GM18909 (cell line): ENCODE data around the gene BLM.
"Not testable (repeated sequence)": the region's sequence is repeated elsewhere in the genome, so short reads cannot be mapped to it uniquely, and the experiment has no call there.

Experiments used
- ATAC-seq: cut with Tn5 transposase; IDR thresholded peaks from one replicate; pipeline ENCODE4 v1.9.1; 2021; ENCODE audit warnings: mild to moderate bottlenecking; ENCODE audit not compliant: unreplicated experiment, poor library complexity

BLM gene

DNA sequence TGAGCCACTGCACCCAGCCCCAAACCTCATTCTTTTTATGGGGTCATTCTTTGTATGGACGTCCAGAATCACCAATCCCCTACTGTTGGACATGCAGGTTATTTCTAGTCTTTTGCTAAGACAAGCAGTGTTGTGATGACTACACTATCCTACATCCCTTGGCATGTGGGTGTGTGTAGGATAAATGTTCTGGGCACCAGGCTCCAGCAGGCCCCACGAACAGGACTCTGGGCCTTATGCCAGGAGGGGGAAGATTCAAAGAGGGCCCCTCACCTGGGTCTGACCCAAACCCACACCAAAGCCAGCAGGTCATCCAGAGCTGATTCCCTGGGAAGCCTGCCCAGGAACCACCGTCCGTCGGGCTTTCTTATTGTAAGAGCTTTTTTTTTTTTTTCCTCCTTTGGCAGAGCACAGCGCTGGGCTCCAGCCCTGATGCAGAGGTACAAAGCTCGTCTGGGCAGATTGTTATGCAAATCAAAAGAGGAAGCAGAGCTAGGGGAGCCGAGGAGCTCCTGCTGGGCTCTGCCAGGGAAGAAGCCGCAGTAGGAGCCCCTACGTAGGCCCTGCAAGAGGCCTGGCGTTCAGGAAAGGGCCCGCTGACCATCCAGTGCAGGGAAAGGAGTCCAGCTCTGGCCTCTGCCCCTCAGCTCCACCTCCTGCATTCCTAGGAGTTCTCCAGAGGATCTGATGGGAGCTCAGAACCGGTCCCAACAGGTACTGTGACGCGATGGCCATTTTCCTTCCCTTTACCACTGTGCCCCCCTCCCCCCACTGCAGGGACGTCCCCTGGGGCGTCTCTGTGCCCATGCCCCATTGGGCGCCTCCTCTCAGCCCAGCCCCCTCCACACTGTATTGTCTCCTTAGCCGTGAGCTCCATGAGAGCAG lies 122.3 kb downstream of the BLM start:
- no peak for ATAC-seq

DNA sequence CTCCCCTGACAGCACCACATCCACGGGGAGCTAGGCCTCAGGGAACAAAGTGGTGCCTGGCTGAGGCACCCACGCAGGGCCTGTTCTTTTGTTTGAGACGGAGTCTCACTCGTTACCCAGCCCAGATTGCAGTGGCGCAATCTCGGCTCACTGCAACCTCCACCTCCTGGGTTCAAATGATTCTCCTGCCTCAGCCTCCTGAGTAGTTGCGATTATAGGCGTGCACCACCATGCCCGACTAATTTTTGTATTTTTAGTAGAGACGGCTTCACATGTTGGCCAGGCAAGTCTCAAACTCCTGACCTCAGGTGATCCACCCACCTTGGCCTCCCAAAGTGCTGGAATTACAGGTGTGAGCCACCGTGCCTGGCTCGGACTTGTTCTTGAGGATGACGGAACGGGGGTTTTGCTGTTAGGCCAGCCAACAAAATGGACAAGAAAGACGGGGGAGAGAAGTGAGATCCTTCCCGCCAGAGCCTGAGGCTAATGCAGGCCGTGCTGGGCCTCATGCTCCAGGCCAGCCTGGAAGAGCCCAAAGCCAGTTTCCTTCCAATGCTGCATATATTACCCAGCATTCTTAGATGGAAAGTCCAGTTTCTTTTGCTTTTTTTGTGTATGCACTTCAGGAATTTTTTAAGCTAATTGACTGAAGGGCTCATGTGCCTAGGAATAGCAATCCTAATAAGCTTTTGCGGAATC lies 123.2 kb downstream of the BLM start:
- ATAC-seq: no peak

DNA sequence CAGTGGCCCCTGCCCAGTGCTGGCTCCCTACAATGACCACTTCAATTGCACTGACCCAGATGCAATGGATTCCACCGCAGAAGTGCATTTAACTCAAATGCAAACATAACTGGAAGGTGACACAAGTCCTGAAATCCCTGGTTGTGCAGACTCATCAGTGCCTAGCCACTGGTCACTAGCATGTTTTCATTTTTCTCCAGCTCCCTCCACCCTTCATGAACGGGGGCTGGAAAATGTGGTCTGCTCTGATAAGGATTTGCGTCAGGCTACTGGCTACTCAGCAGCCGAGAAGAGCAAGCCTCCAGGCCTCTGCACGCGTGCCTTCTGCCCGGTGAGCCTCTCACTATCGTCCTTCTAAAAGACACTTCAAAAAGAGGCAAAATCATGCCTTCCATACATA lies 123.8 kb downstream of the BLM start:
- ATAC-seq: no peak

DNA sequence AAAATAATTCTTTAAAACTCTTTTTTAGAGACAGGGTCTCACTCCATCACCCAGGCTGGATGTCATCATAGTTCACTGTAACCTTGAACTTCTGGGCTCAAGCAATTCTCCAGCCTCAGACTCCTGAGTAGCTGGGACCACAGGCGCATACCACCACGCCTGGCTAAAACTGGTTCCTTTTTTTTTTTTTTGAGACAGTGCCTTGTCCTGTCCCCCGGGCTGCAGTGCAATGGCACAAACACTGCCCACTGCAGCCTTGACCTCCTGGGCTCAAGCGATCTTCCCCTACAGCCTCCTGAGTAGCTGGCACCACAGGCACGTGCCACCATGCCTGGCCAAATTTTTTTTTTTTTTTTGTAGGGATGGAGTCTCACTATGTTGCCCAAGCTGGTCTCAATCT lies 127.5 kb downstream of the BLM start:
- ATAC-seq: no peak

DNA sequence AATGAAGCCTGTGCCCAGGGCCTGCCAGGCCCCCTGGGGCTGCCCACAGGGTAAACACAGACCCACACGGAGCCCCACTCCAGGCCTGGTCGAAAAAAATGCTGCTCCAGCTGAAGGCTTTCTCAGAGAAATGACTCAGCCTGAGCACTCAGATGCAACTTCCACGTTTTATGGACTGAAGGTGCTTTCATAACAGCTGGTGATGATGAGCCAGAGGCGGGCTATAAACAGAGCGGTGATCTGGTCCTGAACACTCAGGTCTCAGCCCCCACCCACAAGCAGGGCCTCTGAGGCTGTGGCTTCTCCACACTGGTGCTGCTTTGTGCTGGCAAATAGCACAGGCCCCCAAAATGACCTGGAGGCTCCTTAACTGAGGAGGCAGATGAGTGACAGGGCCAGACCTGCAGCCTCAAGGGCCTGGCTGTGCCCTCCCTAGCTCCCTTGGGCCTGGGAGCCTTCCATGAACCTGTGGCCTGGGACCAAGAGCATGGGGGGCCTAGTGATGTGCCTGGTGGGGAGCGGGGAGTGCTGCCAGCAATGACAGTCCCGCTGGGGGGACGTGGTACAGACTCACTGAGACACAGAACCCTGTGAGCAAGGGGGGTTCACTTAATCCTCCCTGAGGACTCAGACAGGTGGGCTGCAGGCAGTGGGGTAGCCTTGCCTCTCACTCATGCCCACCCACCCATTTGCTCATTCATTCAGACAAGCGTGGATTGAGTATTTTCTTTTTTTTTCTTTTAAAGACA lies 128.2 kb downstream of the BLM start:
- ATAC-seq: peak; percentile 85

DNA sequence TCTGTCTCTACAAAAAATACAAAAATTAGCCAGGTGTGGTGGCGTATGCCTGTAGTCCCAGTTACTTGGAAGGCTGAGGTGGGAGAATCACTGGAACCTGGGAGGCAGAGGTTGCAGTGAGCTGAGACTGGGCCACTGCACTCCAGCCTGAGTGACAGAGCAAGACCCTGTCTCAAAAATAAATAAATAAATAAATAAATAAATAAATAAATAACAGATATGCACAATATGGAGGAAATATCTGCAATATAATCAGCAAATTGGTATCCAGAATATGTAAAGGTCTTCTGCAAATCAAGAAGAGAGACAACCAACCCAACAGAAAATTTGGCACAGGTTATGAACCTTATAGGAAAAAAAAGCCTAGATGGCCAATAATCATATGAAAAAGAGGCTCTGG lies 132.3 kb downstream of the BLM start:
- ATAC-seq: not testable (repeated sequence)

DNA sequence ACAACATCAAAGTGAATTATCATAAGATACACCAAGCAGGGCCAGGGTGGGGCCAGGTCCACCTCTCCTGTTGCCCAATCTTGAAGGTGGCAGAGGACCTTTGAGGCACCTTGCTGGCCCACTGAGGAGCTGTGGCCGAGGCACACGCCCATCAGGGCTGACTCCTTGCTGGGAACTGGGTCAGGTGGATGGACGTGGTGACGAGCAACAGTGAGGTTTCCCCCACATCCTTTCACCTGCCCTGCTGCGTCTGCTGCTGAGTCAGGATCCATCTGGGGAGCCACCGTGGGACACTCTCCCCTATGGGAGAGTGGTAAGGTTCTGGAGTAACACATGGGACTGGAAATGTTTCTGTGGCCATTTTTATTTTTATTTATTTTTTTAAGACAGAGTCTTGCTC lies 134.0 kb downstream of the BLM start:
- ATAC-seq: no peak

DNA sequence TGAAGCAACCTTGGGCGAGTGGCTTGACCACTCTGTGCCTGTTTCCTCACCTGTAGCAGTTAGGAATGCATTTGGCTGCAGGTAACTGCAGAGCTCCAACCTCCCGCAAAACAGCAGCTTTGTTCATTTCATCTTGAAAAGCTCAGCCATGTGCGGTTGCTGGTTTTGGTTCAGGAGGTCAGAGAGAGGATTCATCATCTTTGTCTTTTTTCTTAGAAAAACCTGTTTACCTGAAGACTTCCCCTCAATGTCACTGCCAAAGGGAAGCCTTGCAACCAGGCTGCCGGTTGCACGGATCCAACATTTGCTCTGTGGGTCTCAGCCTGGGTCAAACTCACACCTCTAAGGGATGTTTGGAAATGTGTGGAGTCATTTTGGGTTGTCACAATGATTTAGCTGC lies 134.8 kb downstream of the BLM start:
- ATAC-seq: no peak

DNA sequence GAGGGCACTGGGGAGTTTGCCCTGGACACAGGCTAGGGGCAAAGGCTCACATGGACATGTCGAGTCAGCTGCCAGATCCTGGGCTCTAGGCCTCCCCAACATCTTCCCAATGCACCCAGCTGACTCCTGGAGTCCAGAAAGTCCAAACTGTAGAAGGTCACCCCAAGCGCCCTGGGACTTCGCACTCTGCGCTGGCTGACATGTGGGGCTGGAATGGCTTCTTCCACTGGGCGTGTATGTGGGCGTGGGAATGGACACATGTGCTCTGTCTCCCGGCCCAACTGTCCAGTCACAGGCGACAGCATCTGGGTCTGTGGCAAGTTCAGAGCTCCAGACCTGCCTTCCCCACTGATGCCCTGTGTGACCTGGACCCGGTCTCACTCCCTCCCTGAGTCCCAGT lies 138.0 kb downstream of the BLM start:
- ATAC-seq: no peak

DNA sequence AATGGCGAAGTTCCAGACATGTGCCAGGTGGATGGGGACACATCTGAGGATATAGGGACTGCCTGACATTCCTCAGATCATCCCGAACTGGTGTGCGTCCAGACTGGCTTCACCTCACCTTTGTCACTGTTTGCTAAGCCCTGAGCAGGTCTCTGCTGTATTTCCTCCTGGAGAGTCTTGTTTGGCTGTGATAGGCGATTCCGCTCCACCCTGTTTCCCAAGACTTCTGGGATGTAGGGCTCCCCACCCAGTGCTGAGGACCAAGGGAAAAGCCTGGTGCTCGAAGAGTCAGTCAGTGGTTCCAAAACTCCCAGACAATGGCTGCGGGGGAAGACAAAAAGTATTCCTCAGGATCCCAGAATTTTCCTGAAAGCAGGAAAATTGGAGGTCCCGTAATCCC lies 140.2 kb downstream of the BLM start:
- ATAC-seq: no peak

DNA sequence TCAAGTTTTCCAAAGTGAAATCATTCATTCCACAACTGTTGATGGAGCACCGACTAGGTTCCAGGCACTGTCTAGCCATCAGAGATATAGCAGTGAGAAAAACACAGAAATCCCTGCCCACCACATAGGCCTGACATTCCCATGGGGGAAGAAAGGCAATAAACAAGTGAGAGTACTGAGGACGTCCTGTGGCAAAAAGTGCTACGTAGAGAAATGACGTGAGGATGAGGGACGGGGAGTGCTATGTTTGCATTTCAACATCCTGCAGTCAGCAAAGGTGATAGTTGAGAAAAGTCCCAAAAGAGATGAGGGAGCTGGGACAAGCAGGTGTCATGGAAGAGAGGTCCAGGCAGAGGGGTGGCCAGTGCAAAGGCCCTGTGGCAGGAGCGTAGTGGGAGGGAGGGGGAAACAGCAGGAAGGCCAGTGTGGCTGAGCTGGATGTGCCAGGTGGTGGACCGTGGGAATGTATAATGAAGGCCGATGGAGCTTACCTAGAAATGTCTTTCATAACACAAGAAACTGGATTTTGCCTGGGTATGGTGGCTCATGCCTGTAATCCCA lies 140.8 kb downstream of the BLM start:
- ATAC-seq: no peak

DNA sequence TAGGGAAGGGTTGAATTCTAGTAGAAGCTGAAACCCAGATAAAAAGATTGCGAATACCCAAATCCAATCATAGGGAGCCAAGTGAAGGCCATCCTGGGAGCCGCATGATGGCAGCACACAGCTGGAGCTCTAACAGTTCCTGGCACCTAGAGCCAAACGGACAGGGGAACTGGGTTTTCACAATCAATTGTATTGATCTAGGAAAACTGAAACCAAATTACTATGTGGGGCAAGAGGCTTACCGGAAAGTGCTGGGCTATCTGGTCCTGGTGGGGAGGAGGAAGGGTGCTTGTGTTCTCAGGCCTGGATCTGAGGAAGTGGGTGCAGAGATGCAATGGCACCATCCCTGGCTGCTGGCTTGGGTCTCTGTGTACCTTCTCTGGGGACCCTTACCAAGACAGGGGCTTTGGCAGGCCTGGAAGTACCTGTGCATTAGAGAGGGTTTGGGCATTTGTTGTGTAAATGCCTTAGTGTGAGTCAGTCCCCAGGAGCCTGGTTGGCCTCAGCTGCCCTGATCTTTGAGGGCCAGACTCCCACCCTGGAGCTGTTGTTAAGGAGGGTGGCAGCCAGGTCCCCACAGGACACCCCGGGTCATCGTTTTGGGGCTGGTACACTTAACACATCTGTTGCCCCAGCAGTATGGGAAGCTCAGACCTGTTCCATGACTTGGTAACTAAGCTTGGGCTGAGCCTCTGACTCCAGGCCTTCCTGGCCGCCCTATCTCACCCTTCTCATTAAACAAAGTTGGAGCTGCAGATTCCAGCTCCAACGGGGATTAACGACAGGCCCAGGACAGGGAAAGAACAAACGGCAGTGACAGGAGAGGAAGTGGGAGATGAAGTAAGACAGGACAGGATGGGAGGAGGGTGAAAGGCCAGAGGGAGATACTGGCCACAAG lies 142.3 kb downstream of the BLM start:
- ATAC-seq: no peak

DNA sequence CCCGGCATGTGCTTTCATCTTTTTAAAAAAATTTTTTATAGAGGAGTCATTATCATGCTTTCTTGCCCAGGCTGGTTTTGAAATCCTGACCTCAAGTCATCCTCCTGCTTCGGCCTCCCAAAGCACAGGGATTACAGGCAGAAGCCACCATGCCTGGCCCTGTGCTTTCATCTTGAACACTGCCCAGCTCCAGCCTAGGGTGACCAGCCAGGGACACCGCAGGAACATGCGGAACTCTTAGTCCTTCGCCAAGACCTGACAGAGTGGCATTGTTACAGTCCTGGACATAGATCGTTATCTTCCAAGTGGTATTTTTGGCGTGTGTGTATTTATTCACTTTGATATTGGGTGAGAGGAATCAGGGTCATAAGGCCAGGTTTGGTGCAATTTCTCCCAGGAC lies 143.3 kb downstream of the BLM start:
- no peak for ATAC-seq

DNA sequence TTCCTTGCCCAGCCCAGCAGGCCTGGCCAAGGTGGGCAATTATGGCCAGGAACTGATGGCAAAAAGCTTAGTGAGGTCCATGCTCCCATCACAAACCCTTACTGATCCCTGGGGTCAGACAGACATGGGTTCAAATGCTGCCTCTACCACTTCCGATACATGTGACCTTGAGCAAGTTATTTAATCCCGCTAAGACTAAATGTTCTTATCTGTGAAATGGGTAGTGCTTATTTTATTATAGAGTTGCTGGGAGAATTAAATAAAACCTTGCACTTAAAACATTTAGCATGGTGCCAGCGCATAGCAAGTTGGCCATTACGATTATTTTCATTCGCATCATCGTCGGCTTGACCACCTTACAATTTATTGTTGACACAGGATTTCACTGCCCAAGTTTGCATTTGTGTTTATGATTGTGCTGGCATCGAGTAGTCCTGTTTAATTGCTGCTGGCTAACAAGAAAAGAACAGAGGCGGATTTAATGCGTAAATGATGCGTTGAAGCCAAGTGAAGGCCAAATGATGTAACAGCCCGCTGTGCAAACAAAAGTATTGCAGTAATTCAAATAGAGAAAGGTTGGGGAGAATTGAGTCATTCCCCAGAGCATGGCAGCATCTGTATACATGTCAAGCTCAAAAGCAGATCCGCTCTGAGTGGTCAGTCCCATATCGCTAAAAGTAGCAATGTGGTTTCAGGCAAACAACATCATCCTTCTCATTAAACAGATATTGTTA lies 144.0 kb downstream of the BLM start:
- ATAC-seq: no peak

DNA sequence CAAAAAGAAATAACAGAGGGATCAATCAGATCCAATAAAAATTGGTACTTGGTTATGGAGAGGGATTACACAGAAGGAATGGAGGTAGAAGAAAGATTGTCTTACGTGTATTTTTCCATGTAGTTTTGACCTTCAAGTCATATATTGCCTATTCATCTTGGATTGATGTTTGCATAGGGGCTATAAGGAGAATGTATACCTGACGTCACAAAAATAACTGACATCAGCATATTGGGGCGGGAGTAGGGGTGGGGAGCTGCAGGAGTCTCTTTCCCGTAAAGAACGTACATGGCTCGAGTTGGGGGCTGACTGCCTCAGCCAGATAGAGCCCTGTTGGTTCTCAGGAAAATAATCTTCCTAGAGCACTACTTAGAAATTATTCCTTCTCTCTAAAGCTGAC lies 145.3 kb downstream of the BLM start:
- ATAC-seq: no peak

DNA sequence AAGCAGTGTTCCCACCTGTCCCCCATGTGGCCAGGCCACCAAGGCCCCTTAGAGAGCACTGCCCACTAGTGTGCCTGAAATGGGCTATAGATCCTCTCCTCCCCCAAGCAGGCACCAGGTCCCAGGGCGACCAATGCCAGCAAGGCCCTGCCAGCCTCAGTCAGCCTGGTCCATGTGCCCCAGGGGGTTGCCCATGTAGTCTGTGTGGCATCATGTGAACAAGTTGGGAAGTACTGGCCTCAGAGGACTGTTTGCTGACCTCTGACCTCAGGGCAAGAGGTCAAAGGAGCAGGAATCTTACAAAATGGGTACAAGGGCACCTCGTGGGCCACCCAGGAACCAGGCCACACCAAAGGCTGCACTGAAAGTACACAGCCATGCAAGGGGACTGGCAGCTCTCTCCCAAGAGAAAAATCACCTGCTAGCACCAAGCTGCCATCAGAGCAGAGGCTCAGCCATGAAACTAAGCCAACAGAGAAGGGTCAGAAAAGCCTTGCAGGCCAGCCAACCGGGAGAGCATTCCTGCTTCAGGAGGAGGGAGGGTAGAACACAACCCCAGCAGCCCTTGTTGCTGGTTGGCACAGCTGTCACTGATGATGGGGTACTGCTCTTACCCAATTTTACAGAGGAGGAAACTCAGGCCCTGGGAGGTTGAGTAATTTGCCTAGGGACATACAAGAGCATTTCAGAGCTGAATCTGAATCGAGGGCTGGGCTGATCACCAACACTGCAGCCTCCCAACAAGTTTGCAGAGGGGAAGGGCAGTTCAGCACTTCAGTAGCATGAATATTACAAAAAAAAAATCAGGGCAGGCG lies 146.0 kb downstream of the BLM start:
- ATAC-seq: no peak

DNA sequence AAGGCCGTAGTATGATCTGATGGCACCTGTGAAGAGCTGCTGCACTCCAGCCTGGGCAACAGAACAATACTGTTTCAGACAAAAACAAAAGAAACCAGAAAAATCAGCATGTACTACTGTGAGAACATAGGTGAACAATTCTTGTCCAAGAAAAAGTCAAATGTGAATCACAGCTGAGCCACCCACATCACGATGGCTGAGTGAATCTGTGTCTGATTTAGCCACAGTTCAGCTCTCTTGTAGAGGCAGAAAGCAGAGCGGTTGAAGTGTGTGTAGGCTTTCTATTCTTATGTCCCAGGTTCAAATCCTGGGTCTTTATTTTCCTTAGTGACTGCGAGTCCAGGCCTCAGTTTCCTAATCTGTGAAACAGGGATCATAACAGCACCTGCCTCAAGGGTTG lies 146.8 kb downstream of the BLM start:
- no peak for ATAC-seq

DNA sequence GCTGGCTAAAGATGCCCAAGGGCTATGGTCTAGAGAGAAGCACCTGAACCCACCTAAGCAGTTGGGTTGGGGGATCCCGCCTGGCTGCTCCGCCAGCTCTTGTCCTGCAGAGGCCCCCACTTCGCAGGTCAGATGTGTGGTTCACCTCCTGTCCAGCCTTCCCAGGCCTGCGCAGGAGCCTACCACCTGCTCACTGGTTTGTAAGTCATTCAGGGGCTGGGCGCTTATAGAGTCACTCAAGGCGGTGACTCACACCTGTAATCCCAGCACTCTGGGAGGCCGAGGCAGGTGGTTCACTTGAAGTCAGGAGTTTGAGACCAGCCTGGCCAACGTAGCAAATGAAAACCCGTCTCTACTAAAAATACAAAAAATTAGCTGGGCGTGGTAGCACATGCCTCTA lies 147.4 kb downstream of the BLM start:
- ATAC-seq: no peak
